GM06990 (cell line): ENCODE data around the gene NGEF.
A peak's percentile ranks its signal among the peaks of the same experiment; 100 is the strongest.

Experiments
- DNase-seq: peaks from one replicate; pipeline ENCODE4 v3.0.0-alpha.2; 2011; ENCODE audit not compliant: insufficient read length; ENCODE audit errors: extremely low read depth
- H3K27me3 ChIP-seq: replicated peaks from 2 replicates; pipeline ENCODE4 v1.6.0; 2011; ENCODE audit warnings: low read length; ENCODE audit not compliant: control insufficient read depth, insufficient read depth
- H3K36me3 ChIP-seq: 2 replicates; pipeline ENCODE4 v1.5.1; 2011; ENCODE audit warnings: low read length; ENCODE audit not compliant: control insufficient read depth, insufficient read depth
- H3K4me3 ChIP-seq: replicated peaks from 2 replicates; pipeline ENCODE4 v1.5.1; 2011; ENCODE audit warnings: low read depth, mild to moderate bottlenecking, control low read depth, low read length
- CTCF ChIP-seq: IDR thresholded peaks from 2 replicates; pipeline ENCODE4 v1.5.1; 2011; ENCODE audit warnings: low read length, control low read depth, mild to moderate bottlenecking, inconsistent platforms; ENCODE audit not compliant: insufficient read depth, poor library complexity, severe bottlenecking

Gene NGEF

GRCh38 chr2:233013027-233013461 is at the start of gene NGEF:
NGEF (minus strand) TSS chr2:233013256; CDS start chr2:232974890, 38,366 bp downstream.
- no peaks in the 10 kb centered on the region for H3K36me3 ChIP-seq
- no peak for TF ChIP-seq CTCF
- no peak for DNase-seq
- H3K27me3 ChIP-seq = no peaks in the 10 kb centered on the region
- no peak within 1 kb of the TSS for H3K4me3 ChIP-seq

GRCh38 chr2:233062451-233062850 is 49.4 kb upstream of the NGEF start:
- peaks cover 28% of the 10 kb centered on the region for H3K36me3 ChIP-seq
- no peak for TF ChIP-seq CTCF
- no peak for DNase-seq
- H3K27me3 ChIP-seq = no peaks in the 10 kb centered on the region
- peak overlapping the region; percentile 99 for H3K4me3 ChIP-seq

- Histone ChIP-seq H3K27me3 (no peaks in the 10 kb centered on the region), H3K4me3 (peak overlapping the region; percentile 99), H3K36me3 (peaks cover 25% of the 10 kb centered on the region)
- DNase-seq = peak; percentile 68
- TF ChIP-seq CTCF = peak; percentile 56
These were observed 48.8 kb upstream of the NGEF start for GRCh38 chr2:233061591-233062450.

- no peak for TF ChIP-seq CTCF
- peak overlapping the region; percentile 99 for H3K4me3 ChIP-seq
- DNase-seq = peak; percentile 77
- peaks cover 21% of the 10 kb centered on the region for H3K36me3 ChIP-seq
- no peaks in the 10 kb centered on the region for H3K27me3 ChIP-seq
These were observed 48.0 kb upstream of the NGEF start for GRCh38 chr2:233060980-233061590.

- Histone ChIP-seq H3K36me3 (peaks cover 18% of the 10 kb centered on the region), H3K4me3 (peak overlapping the region; percentile 99), H3K27me3 (no peaks in the 10 kb centered on the region)
- DNase-seq = no peak
- no peak for TF ChIP-seq CTCF
These were observed 47.5 kb upstream of the NGEF start for GRCh38 chr2:233060501-233060979.
